GM19193 (cell line): ENCODE measurements around the gene POLN.

ENCODE experiments used
- POLR2A ChIP-seq: IDR thresholded peaks from 4 replicates; pipeline ENCODE4 v1.6.1; 2011; ENCODE audit not compliant: insufficient read depth, insufficient read length; ENCODE audit errors: extremely low read depth

The POLN gene

GRCh38 chr4:2180410-2180809, 61.5 kb downstream of the POLN start:
- TF ChIP-seq POLR2A, result no peak

GRCh38 chr4:2179717-2180116, 62.2 kb downstream of the POLN start:
- TF ChIP-seq POLR2A, result no peak

GRCh38 chr4:2178986-2179385, 62.9 kb downstream of the POLN start:
- no peak for TF ChIP-seq POLR2A

- no peak for TF ChIP-seq POLR2A
These were observed 64.4 kb downstream of the POLN start for GRCh38 chr4:2177443-2178093.

- no peak for TF ChIP-seq POLR2A
These were observed 65.8 kb downstream of the POLN start for GRCh38 chr4:2175990-2176698.

GRCh38 chr4:2174061-2174460, 67.9 kb downstream of the POLN start:
- no peak for TF ChIP-seq POLR2A

- TF ChIP-seq POLR2A, result no peak
These were observed 69.2 kb downstream of the POLN start for GRCh38 chr4:2172627-2173231.

- no peak for TF ChIP-seq POLR2A
These were observed 69.8 kb downstream of the POLN start for GRCh38 chr4:2172161-2172560.

- TF ChIP-seq POLR2A, result no peak
These were observed 73.2 kb downstream of the POLN start for GRCh38 chr4:2168469-2169319.

GRCh38 chr4:2166253-2166652, 75.7 kb downstream of the POLN start:
- TF ChIP-seq POLR2A, result no peak

- no peak for TF ChIP-seq POLR2A
These were observed 76.5 kb downstream of the POLN start for GRCh38 chr4:2165391-2165790.

- TF ChIP-seq POLR2A, result no peak
These were observed 78.6 kb downstream of the POLN start for GRCh38 chr4:2163311-2163821.

GRCh38 chr4:2159931-2160330, 82.0 kb downstream of the POLN start:
- TF ChIP-seq POLR2A, result no peak

GRCh38 chr4:2155246-2155645, 86.7 kb downstream of the POLN start:
- no peak for TF ChIP-seq POLR2A

GRCh38 chr4:2154215-2154740, 87.6 kb downstream of the POLN start:
- no peak for TF ChIP-seq POLR2A
